Measurements from ENCODE around the gene KRTAP1-3.

GRCh38 chr17:41010441-41010840, 24.2 kb downstream of the KRTAP1-3 start:
- TF ChIP-seq CTCF (conservative IDR thresholded peaks at IDR 0.05 in 1 of 2, IDR thresholded peaks at IDR 0.05 in 1 of 2; ENCODE audit: extremely low read depth in 1 of 2, insufficient read depth in 1 of 2, low read depth in 1 of 2, low read length in 2 of 2), result no peak
- TF ChIP-seq EZH2 (IDR thresholded peaks at IDR 0.05; ENCODE audit: borderline replicate concordance, low read length), result no peak

Measured in mammary epithelial cell (primary cell).